GM06990 (cell line): Measurements from ENCODE around the gene GOLGA6L22.
"Not testable (repeated sequence)": the region's sequence is repeated elsewhere in the genome, so short reads cannot be mapped to it uniquely, and the experiment has no call there.

Experiments used
- DNase-seq: peaks from one replicate; pipeline ENCODE4 v3.0.0-alpha.2; 2011; ENCODE audit not compliant: insufficient read length; ENCODE audit errors: extremely low read depth
- H3K27me3 ChIP-seq: replicated peaks from 2 replicates; pipeline ENCODE4 v1.6.0; 2011; ENCODE audit warnings: low read length; ENCODE audit not compliant: control insufficient read depth, insufficient read depth
- H3K36me3 ChIP-seq: 2 replicates; pipeline ENCODE4 v1.5.1; 2011; ENCODE audit warnings: low read length; ENCODE audit not compliant: control insufficient read depth, insufficient read depth
- H3K4me3 ChIP-seq: replicated peaks from 2 replicates; pipeline ENCODE4 v1.5.1; 2011; ENCODE audit warnings: low read depth, mild to moderate bottlenecking, control low read depth, low read length
- CTCF ChIP-seq: IDR thresholded peaks from 2 replicates; pipeline ENCODE4 v1.5.1; 2011; ENCODE audit warnings: low read length, control low read depth, mild to moderate bottlenecking, inconsistent platforms; ENCODE audit not compliant: insufficient read depth, poor library complexity, severe bottlenecking

The GOLGA6L22 gene, protein sequence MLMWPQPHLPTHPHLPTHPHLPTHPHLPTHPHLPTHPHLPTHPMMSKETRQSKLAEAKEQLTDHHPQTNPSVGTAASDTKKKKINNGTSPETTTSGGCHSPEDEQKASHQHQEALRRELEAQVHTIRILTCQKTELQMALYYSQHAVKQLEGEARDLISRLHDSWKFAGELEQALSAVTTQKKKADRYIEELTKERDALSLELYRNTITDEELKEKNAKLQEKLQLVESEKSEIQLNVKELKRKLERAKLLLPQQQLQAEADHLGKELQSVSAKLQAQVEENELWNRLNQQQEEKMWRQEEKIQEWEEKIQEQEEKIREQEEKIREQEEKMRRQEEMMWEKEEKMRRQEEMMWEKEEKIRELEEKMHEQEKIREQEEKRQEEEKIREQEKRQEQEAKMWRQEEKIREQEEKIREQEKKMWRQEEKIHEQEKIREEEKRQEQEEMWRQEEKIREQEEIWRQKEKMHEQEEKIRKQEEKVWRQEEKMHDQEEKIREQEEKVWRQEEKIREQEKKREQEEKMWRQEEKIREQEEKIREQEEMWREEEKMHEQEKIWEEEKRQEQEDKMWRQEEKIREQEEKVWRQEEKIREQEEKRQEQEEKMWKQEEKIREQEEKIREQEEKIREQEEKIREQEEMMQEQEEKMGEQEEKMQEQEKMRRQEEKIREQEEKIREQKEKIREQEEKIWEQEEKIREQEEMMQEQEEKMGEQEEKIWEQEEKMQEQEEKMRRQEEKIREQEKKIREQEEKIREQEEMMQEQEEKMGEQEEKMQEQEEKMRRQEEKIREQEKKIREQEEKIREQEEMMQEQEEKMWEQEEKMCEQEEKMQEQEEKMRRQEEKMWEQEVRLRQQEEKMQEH

GRCh38 chr15:22458603-22459002 lies at the start of gene GOLGA6L22:
GOLGA6L22 (plus strand) TSS chr15:22458903; CDS start chr15:22458994, 91 bp downstream.
- not testable (repeated sequence) for H3K27me3 ChIP-seq, H3K4me3 ChIP-seq, DNase-seq, H3K36me3 ChIP-seq

DNA sequence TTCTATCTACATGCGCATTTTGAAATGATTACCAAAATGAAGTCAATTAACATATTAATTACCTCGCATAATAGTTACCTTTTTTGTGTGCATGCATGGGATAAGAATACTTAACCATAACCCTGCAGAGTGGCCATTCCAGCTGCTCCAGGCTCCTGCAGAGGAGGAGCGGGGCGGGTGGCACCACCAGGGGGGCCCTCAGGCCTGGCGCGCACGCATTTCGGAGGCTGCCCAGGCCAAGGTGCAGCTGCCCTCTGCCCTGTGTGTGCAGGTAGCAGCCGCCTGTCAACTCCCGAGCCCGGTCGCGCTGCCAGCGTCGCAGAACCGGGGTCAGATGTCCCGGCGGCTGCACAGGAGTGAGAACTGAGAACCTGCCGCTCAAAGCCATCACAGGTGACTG lies 41.4 kb upstream of the GOLGA6L22 start:
- not testable (repeated sequence) for H3K27me3 ChIP-seq, H3K36me3 ChIP-seq, H3K4me3 ChIP-seq, DNase-seq

GRCh38 chr15:22417795-22418194 lies 40.9 kb upstream of the GOLGA6L22 start:
- not testable (repeated sequence) for H3K4me3 ChIP-seq, DNase-seq, H3K36me3 ChIP-seq, H3K27me3 ChIP-seq

DNA sequence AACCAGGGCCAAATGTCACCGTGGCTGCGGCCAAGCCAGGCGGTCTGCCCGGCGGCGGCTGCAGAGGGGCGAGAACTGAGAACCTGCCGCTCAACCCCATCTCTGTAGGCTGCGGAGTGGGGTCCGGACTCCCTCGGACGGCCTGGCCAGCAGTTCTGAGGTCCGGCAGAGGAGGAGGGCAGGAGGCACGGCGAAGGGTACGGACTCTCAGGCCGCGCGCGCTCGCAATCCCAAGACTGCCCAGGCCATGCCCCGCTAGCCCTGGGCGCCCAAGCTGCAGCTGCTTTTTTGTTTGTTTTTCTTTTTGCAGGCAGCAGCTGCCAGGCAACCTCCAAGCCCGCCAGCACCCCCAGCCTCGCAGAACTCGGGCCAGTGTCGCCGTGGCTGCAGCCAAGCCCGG lies 40.5 kb upstream of the GOLGA6L22 start:
- H3K36me3 ChIP-seq, H3K4me3 ChIP-seq: not testable (repeated sequence)

DNA sequence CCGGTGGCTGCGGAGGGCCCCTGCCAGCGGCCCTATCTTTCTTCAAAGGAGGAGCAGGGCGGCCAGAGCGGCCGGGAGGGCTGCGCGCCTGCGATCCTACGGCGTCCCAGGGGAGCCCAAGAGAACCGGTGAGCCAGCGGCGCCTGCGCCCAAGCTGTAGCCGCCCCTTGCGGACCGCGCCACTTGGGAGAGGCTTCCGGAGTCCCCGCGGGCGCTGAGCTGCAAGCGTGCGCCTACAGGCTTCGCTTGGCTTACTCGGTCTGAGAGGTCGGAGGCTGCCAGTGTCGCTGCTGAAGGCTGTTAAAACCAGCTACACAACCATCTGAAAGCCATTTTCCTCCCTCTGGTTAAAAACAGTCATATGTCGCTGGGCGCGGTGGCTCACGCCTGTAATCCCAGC lies 40.0 kb upstream of the GOLGA6L22 start:
- not testable (repeated sequence) for H3K4me3 ChIP-seq, H3K36me3 ChIP-seq, H3K27me3 ChIP-seq, DNase-seq

More for the DNA sequence above, 40.5 kb upstream of the GOLGA6L22 start:
- H3K27me3 ChIP-seq, DNase-seq: not testable (repeated sequence)

GRCh38 chr15:22420340-22420739 lies 38.4 kb upstream of the GOLGA6L22 start:
- H3K4me3 ChIP-seq, H3K27me3 ChIP-seq, H3K36me3 ChIP-seq, DNase-seq: not testable (repeated sequence)

- H3K27me3 ChIP-seq, H3K36me3 ChIP-seq, DNase-seq, H3K4me3 ChIP-seq: not testable (repeated sequence)
Observed at GRCh38 chr15:22429426-22429825, 29.3 kb upstream of the GOLGA6L22 start.

GRCh38 chr15:22431687-22432086 lies 27.0 kb upstream of the GOLGA6L22 start:
- DNase-seq, H3K36me3 ChIP-seq, H3K27me3 ChIP-seq, H3K4me3 ChIP-seq: not testable (repeated sequence)

GRCh38 chr15:22494490-22495113 lies 35.9 kb downstream of the GOLGA6L22 start:
- TF ChIP-seq CTCF = peak; percentile 17
- peak overlapping the region; percentile 63 for H3K4me3 ChIP-seq
- H3K36me3 ChIP-seq, H3K27me3 ChIP-seq: not testable (repeated sequence)
- peak; percentile 53 for DNase-seq

GRCh38 chr15:22497200-22497599 lies 38.5 kb downstream of the GOLGA6L22 start:
- DNase-seq, H3K27me3 ChIP-seq, H3K4me3 ChIP-seq, H3K36me3 ChIP-seq: not testable (repeated sequence)

DNA sequence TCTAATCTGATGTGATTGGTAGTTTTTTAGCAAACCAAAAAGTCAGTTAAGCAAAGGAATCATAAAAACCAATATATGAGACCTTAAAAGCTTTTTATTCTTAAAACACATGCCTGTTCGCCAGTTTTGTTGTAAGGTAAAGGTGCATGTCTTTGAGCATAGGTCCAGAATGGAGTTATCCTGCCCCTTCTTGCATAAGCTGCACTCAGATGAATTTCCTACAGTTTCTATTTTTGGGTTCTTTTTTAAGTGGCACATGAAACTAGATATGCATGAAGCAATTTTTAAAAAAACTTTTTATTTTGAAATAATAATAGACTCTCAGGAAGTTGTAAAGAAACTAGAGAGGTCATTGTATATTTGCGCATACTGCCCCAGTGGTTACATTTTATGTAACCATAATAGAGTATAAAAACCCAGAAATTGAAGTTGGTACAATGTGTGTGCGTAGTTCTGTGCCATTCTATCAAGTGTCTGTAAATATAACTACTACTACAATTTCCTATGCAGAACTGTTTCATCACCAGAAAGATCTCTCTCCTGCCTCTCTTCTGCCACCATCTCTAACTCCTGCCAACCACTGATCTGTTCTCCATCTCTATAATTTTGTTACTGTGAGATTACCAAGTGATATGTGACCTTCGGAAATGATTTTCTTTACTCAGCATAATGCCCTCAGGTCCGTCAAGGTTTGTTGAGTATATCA lies 39.7 kb downstream of the GOLGA6L22 start:
- not testable (repeated sequence) for H3K4me3 ChIP-seq, H3K27me3 ChIP-seq, DNase-seq, H3K36me3 ChIP-seq

DNA sequence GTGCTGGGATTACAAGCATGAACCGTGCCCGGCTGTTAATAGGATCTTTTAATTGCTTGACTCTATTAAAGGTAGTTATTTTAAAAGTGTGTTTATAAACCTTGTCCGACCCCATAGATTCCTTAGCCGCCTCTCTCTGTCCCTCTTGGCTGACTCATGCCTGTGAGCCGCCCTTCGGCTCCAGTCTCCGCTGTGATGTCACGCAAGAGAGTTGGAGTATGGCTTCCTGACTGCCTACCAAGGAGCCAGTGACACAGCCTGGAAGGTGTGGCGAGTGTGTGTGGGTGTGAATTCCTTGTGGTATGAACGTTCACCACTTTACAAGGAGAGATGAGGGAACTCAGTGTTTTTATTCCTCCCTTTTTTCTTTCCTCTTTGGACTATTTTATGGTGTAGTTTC lies 43.6 kb downstream of the GOLGA6L22 start:
- not testable (repeated sequence) for H3K4me3 ChIP-seq, H3K27me3 ChIP-seq, DNase-seq, H3K36me3 ChIP-seq
